ENCODE results near the gene PITPNM2.

PITPNM2 gene

DNA sequence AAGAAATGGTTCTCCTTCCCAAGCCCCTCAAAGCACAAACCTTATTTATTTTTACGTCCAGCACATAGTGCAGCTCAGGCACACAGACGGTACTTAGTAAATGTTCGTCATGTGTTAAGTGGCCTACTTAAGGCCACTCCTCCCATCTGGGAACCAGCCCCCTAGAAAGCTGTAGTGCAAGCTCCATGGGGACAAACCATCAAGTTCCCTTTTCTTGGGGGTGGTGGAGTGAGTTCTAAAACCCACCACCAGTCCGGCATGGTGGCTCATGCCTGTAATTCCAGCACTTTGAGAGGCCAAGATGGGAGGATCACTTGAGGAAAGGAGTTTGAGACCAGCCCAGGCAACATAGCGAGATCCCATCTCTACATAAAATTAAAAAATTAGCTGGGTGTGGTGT is 49.4 kb downstream of the PITPNM2 start:
- peaks cover 69% of the 10 kb centered on the region; the same call in 1 of the 2 replicates for H3K36me3 ChIP-seq (ENCODE audit: insufficient read depth, low read length)
- no peaks in the 10 kb centered on the region for H3K27me3 ChIP-seq (ENCODE audit: insufficient read depth, low read length)
- no peaks in the 10 kb centered on the region for H3K9me3 ChIP-seq (ENCODE audit: low read length)
- TF ChIP-seq, protein P1, sequence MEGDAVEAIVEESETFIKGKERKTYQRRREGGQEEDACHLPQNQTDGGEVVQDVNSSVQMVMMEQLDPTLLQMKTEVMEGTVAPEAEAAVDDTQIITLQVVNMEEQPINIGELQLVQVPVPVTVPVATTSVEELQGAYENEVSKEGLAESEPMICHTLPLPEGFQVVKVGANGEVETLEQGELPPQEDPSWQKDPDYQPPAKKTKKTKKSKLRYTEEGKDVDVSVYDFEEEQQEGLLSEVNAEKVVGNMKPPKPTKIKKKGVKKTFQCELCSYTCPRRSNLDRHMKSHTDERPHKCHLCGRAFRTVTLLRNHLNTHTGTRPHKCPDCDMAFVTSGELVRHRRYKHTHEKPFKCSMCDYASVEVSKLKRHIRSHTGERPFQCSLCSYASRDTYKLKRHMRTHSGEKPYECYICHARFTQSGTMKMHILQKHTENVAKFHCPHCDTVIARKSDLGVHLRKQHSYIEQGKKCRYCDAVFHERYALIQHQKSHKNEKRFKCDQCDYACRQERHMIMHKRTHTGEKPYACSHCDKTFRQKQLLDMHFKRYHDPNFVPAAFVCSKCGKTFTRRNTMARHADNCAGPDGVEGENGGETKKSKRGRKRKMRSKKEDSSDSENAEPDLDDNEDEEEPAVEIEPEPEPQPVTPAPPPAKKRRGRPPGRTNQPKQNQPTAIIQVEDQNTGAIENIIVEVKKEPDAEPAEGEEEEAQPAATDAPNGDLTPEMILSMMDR (IDR thresholded peaks at IDR 0.05; ENCODE audit: low read length), result no peak
- no peak for TF ChIP-seq EZH2 (IDR thresholded peaks at IDR 0.05; ENCODE audit: borderline replicate concordance, low read length)
- no peaks in the 10 kb centered on the region for H4K20me1 ChIP-seq (ENCODE audit: insufficient read depth, low read length)
- H3K27ac ChIP-seq (ENCODE audit: low read depth, low read length, poor library complexity, severe bottlenecking), result peak overlapping the region; percentile 69
- peaks cover 65% of the 10 kb centered on the region for H3K4me1 ChIP-seq (ENCODE audit: insufficient read depth, low read length, severe bottlenecking)
- no peak overlapping the region for H3K4me2 ChIP-seq (ENCODE audit: low read length)
- H3F3A ChIP-seq (ENCODE audit: insufficient read depth, low read length), result no peaks in the 10 kb centered on the region
- H2AFZ ChIP-seq (ENCODE audit: low read length), result no peak overlapping the region
- no peak overlapping the region for H3K9ac ChIP-seq (ENCODE audit: low read length)
- H3K79me2 ChIP-seq (ENCODE audit: insufficient read depth, low read length), result peaks cover 16% of the 10 kb centered on the region; the same call in 1 of the 2 replicates
- H3K4me3 ChIP-seq (ENCODE audit: low read depth, low read length, poor library complexity, severe bottlenecking), result no peak overlapping the region
- H3K9me2 ChIP-seq (ENCODE audit: low read depth, low read length), result no peaks in the 10 kb centered on the region
